H9 (cell line): ENCODE measurements around the gene CYP2A7. TPM values are rescaled to one million over a fixed set of nuclear protein-coding genes. Genes with fewer than 3 reads are reported as not detected.

Source experiments
- DNase-seq: peaks from one replicate; pipeline ENCODE4 v3.0.0-alpha.2; 2017
- H2AFZ ChIP-seq: one replicate; pipeline ENCODE4 v1.6.1; 2013; ENCODE audit warnings: mild to moderate bottlenecking, low read length, control low read depth, moderate library complexity
- H2AK5ac ChIP-seq: 2 replicates; pipeline ENCODE4 v1.6.1; 2013; ENCODE audit warnings: low read length, control low read depth, mixed read lengths; ENCODE audit not compliant: insufficient read length
- H2BK120ac ChIP-seq: one replicate; pipeline ENCODE4 v1.6.1; 2013; ENCODE audit warnings: low read depth, mild to moderate bottlenecking, low read length, control low read depth, inconsistent platforms; ENCODE audit not compliant: poor library complexity, severe bottlenecking
- H2BK12ac ChIP-seq: 2 replicates; pipeline ENCODE4 v1.6.1; 2013; ENCODE audit warnings: low read length, control low read depth, mixed read lengths, low read depth; ENCODE audit not compliant: insufficient read length
- H2BK15ac ChIP-seq: 2 replicates; pipeline ENCODE4 v1.6.1; 2013; ENCODE audit warnings: low read depth, low read length, control low read depth
- H2BK20ac ChIP-seq: one replicate; pipeline ENCODE4 v1.6.1; 2013; ENCODE audit warnings: low read depth, mild to moderate bottlenecking, low read length, control low read depth, inconsistent platforms; ENCODE audit not compliant: poor library complexity, severe bottlenecking
- H2BK5ac ChIP-seq: 2 replicates; pipeline ENCODE4 v1.6.1; 2013; ENCODE audit warnings: low read length, control low read depth, mixed read lengths; ENCODE audit not compliant: insufficient read length
- H3K14ac ChIP-seq: 2 replicates; pipeline ENCODE4 v1.6.1; 2013; ENCODE audit warnings: low read length, control low read depth; ENCODE audit not compliant: insufficient read depth
- H3K18ac ChIP-seq: 2 replicates; pipeline ENCODE4 v1.6.1; 2013; ENCODE audit warnings: low read depth, mild to moderate bottlenecking, mixed read lengths, low read length, control low read depth; ENCODE audit not compliant: insufficient read length
- H3K23ac ChIP-seq: 2 replicates; pipeline ENCODE4 v1.6.1; 2013; ENCODE audit warnings: low read length, control low read depth, mixed read lengths, low read depth; ENCODE audit not compliant: insufficient read length
- H3K23me2 ChIP-seq: 2 replicates; pipeline ENCODE4 v1.6.1; 2013; ENCODE audit warnings: low read depth, mild to moderate bottlenecking, mixed read lengths, low read length, control low read depth; ENCODE audit not compliant: insufficient read length, poor library complexity, severe bottlenecking
- H3K27ac ChIP-seq: 2 replicates; pipeline ENCODE4 v1.5.1; 2013; ENCODE audit warnings: low read length, control low read depth, mixed read lengths, low read depth; ENCODE audit not compliant: insufficient read length
- H3K27me3 ChIP-seq: 2 replicates; pipeline ENCODE4 v1.6.1; 2013; ENCODE audit warnings: low read length, control low read depth, inconsistent platforms; ENCODE audit not compliant: insufficient read depth
- H3K4ac ChIP-seq: 2 replicates; pipeline ENCODE4 v1.6.1; 2013; ENCODE audit warnings: low read depth, mild to moderate bottlenecking, control low read depth, inconsistent platforms, low read length, moderate library complexity
- H3K4me1 ChIP-seq: 2 replicates; pipeline ENCODE4 v1.6.1; 2013; ENCODE audit warnings: low read length, control low read depth, inconsistent platforms; ENCODE audit not compliant: insufficient read depth
- H3K4me2 ChIP-seq: 2 replicates; pipeline ENCODE4 v1.6.1; 2013; ENCODE audit warnings: low read length, control low read depth, mixed read lengths; ENCODE audit not compliant: insufficient read length, insufficient read depth
- H3K56ac ChIP-seq: 2 replicates; pipeline ENCODE4 v1.6.1; 2013; ENCODE audit warnings: low read depth, mild to moderate bottlenecking, mixed read lengths, low read length, control low read depth; ENCODE audit not compliant: insufficient read length
- H3K79me1 ChIP-seq: 2 replicates; pipeline ENCODE4 v1.6.1; 2013; ENCODE audit warnings: low read depth, mild to moderate bottlenecking, moderate library complexity, low read length, control low read depth, inconsistent platforms; ENCODE audit not compliant: insufficient read depth, poor library complexity, severe bottlenecking
- H3K79me2 ChIP-seq: 2 replicates; pipeline ENCODE4 v1.6.1; 2013; ENCODE audit warnings: low read length, control low read depth, inconsistent platforms; ENCODE audit not compliant: insufficient read depth
- H3K9ac ChIP-seq: 2 replicates; pipeline ENCODE4 v1.6.1; 2013; ENCODE audit warnings: low read length, control low read depth, mixed read lengths; ENCODE audit not compliant: insufficient read length; ENCODE audit errors: extremely low read depth
- H3K9me3 ChIP-seq: one replicate; pipeline ENCODE4 v1.6.1; 2013; ENCODE audit warnings: low read depth, low read length, inconsistent platforms; ENCODE audit not compliant: control insufficient read depth
- H3T11ph ChIP-seq: one replicate; pipeline ENCODE4 v1.6.1; 2013; ENCODE audit warnings: mild to moderate bottlenecking, low read length, control low read depth, inconsistent platforms
- H4K20me1 ChIP-seq: one replicate; pipeline ENCODE4 v1.6.1; 2013; ENCODE audit not compliant: control insufficient read depth, insufficient read length, insufficient read depth
- H4K5ac ChIP-seq: 2 replicates; pipeline ENCODE4 v1.6.1; 2013; ENCODE audit warnings: low read depth, mild to moderate bottlenecking, mixed read lengths, low read length, control low read depth; ENCODE audit not compliant: insufficient read length
- H4K8ac ChIP-seq: replicated peaks from 2 replicates; pipeline ENCODE4 v1.6.1; 2013; ENCODE audit warnings: low read length, control low read depth, mixed read lengths, low read depth; ENCODE audit not compliant: insufficient read length
- H4K91ac ChIP-seq: 2 replicates; pipeline ENCODE4 v1.6.1; 2013; ENCODE audit warnings: low read depth, mild to moderate bottlenecking, moderate library complexity, mixed read lengths, low read length, control low read depth; ENCODE audit not compliant: insufficient read length
- H3K27ac Mint-ChIP-seq, 3 experiments: 2 replicates in 2 of 3; 3 replicates in 1 of 3; pipeline ENCODE4 v1.8.0; 2020 to 2021; ENCODE audit warnings: mixed read lengths in 3 of 3, mild to moderate bottlenecking in 1 of 3, moderate library complexity in 1 of 3
- H3K27me3 Mint-ChIP-seq: 2 replicates; pipeline ENCODE4 v1.8.0; 2021; ENCODE audit warnings: low read depth, mild to moderate bottlenecking, moderate library complexity, mixed read lengths
- H3K36me3 Mint-ChIP-seq, 3 experiments: 2 replicates in 2 of 3; 3 replicates in 1 of 3; pipeline ENCODE4 v1.8.0; 2020 to 2021; ENCODE audit warnings: low read depth in 3 of 3, mixed read lengths in 3 of 3; ENCODE audit not compliant: insufficient read depth in 1 of 3
- H3K4me1 Mint-ChIP-seq, 2 experiments: 2 replicates each; pipeline ENCODE4 v1.8.0; 2020; ENCODE audit warnings: mixed read lengths in 2 of 2
- H3K4me3 Mint-ChIP-seq, 2 experiments: 2 replicates in 1 of 2; 3 replicates in 1 of 2; pipeline ENCODE4 v1.8.0; 2020 to 2021; ENCODE audit warnings: mild to moderate bottlenecking in 2 of 2, mixed read lengths in 2 of 2, moderate library complexity in 1 of 2
- H3K9me3 Mint-ChIP-seq, 2 experiments: 2 replicates in 1 of 2; 3 replicates in 1 of 2; pipeline ENCODE4 v1.8.0; 2020; ENCODE audit warnings: mild to moderate bottlenecking in 2 of 2, mixed read lengths in 2 of 2, moderate library complexity in 1 of 2
- CTCF ChIP-seq: fragments of 200-600 bp; sonication (generic); conservative IDR thresholded peaks from 3 replicates; pipeline ENCODE4 v1.8.0; 2021; ENCODE audit warnings: antibody characterized with exemption, mild to moderate bottlenecking
- WGBS: extraction: QIAGEN DNeasy Blood & Tissue Kit; methylation state at CpG from one replicate; pipeline ENCODE4 v1.1.7; 2013; ENCODE audit warnings: missing lambda C conversion rate, low lambda C conversion rate, mixed read lengths; ENCODE audit not compliant: insufficient read length; ENCODE audit errors: extremely low coverage; 5-methylcytosine and 5-hydroxymethylcytosine counted together
- total RNA-seq: library from RNA; stranded (reverse); gene quantifications from 2 replicates; pipeline ENCODE4 v1.2.1, GENCODE V29; 2021

CYP2A7 gene
- total RNA-seq, 1 experiment from 2014 or later, result not detected

- no peak overlapping the region for H3K4ac ChIP-seq
- no peak overlapping the region for H4K8ac ChIP-seq
- H3K4me1 Mint-ChIP-seq, result no peaks in the 10 kb centered on the region
- no peak overlapping the region for H3T11ph ChIP-seq
- no peaks in the 10 kb centered on the region for H3K4me1 ChIP-seq
- H2BK20ac ChIP-seq, result no peak overlapping the region
- H3K23me2 ChIP-seq, result no peaks in the 10 kb centered on the region
- H3K36me3 Mint-ChIP-seq, result no peaks in the 10 kb centered on the region
- H3K23ac ChIP-seq, result no peak overlapping the region
- H2AFZ ChIP-seq, result no peak overlapping the region
- H2BK120ac ChIP-seq, result no peak overlapping the region
- no peak overlapping the region for H4K5ac ChIP-seq
- H3K4me3 Mint-ChIP-seq, result no peak overlapping the region
- H3K27ac ChIP-seq, result no peak overlapping the region
- no peak overlapping the region for H3K4me2 ChIP-seq
- no peak for TF ChIP-seq CTCF
- H3K14ac ChIP-seq, result no peak overlapping the region
- H3K9ac ChIP-seq, result no peak overlapping the region
- H3K27ac Mint-ChIP-seq, result no peak overlapping the region
- no peak overlapping the region for H2BK5ac ChIP-seq
- no peak overlapping the region for H2BK12ac ChIP-seq
- H2AK5ac ChIP-seq, result no peak overlapping the region
- H3K27me3 ChIP-seq, result no peaks in the 10 kb centered on the region
- no peak overlapping the region for H3K56ac ChIP-seq
- no peak overlapping the region for H2BK15ac ChIP-seq
- no peak overlapping the region for H4K91ac ChIP-seq
- H3K79me2 ChIP-seq, result no peaks in the 10 kb centered on the region
- no peak overlapping the region for H3K18ac ChIP-seq
- DNase-seq, result no peak
- WGBS, result no CpG with 5 or more reads among the region's 3 CpGs
- peaks cover 13% of the 10 kb centered on the region for H3K27me3 Mint-ChIP-seq
- no peaks in the 10 kb centered on the region for H3K79me1 ChIP-seq
- H3K9me3 ChIP-seq, result no peaks in the 10 kb centered on the region
- H4K20me1 ChIP-seq, result no peaks in the 10 kb centered on the region
- H3K9me3 Mint-ChIP-seq, result no peaks in the 10 kb centered on the region
These were observed 19.7 kb downstream of the CYP2A7 start for GRCh38 chr19:40862333-40862732.
